HEK293 (cell line): ENCODE data around the gene SMIM36.

Source experiments
- CTCF ChIP-seq: fragments of 450-650 bp; formaldehyde crosslinking; IDR thresholded peaks from 2 replicates; pipeline ENCODE4 v1.5.1; 2016; ENCODE audit warnings: missing biosample characterization, missing genetic modification characterization
- IKZF3 ChIP-seq: fragments of 450-650 bp; IDR thresholded peaks from 2 replicates; pipeline ENCODE4 v1.5.0; 2018; ENCODE audit warnings: missing biosample characterization, mild to moderate bottlenecking, missing genetic modification characterization, moderate library complexity
- KLF16 ChIP-seq: fragments of 450-650 bp; formaldehyde crosslinking; IDR thresholded peaks from 2 replicates; pipeline ENCODE4 v1.5.1; 2017; ENCODE audit warnings: missing biosample characterization, missing genetic modification characterization
- SP7 ChIP-seq: fragments of 450-650 bp; formaldehyde crosslinking; IDR thresholded peaks from 2 replicates; pipeline ENCODE4 v1.5.1; 2016; ENCODE audit warnings: missing biosample characterization, missing genetic modification characterization
- ZEB2 ChIP-seq: fragments of 450-650 bp; formaldehyde crosslinking; IDR thresholded peaks from 2 replicates; pipeline ENCODE4 v1.5.1; 2016; ENCODE audit warnings: missing biosample characterization, missing genetic modification characterization
- ZNF184 ChIP-seq: fragments of 450-650 bp; IDR thresholded peaks from 2 replicates; pipeline ENCODE4 v1.5.1; 2018; ENCODE audit warnings: missing biosample characterization, mild to moderate bottlenecking, missing genetic modification characterization
- ZNF423 ChIP-seq: fragments of 450-650 bp; formaldehyde crosslinking; IDR thresholded peaks from 2 replicates; pipeline ENCODE4 v1.5.1; 2016; ENCODE audit warnings: missing biosample characterization, missing genetic modification characterization
- ZNF571 ChIP-seq: fragments of 450-650 bp; formaldehyde crosslinking; IDR thresholded peaks from 2 replicates; pipeline ENCODE4 v1.5.0; 2017; ENCODE audit warnings: missing biosample characterization, missing genetic modification characterization
- ZNF645 ChIP-seq: fragments of 450-650 bp; formaldehyde crosslinking; IDR thresholded peaks from 2 replicates; pipeline ENCODE4; 2016; ENCODE audit warnings: missing biosample characterization, missing genetic modification characterization
- ZNF776 ChIP-seq: fragments of 450-650 bp; formaldehyde crosslinking; IDR thresholded peaks from 2 replicates; pipeline ENCODE4 v1.5.0; 2017; ENCODE audit warnings: missing biosample characterization, missing genetic modification characterization, borderline replicate concordance
- ZNF792 ChIP-seq: fragments of 450-650 bp; formaldehyde crosslinking; IDR thresholded peaks from 2 replicates; pipeline ENCODE4 v1.5.1; 2016; ENCODE audit warnings: missing biosample characterization, missing genetic modification characterization
- ZNF830 ChIP-seq: fragments of 450-650 bp; IDR thresholded peaks from 2 replicates; pipeline ENCODE4 v1.5.0; 2018; ENCODE audit warnings: missing biosample characterization, missing genetic modification characterization, low read depth, mild to moderate bottlenecking, moderate library complexity
- ZSCAN30 ChIP-seq: fragments of 450-650 bp; IDR thresholded peaks from 2 replicates; pipeline ENCODE4 v1.5.1; 2018; ENCODE audit warnings: missing biosample characterization, mild to moderate bottlenecking, missing genetic modification characterization, moderate library complexity
- TF ChIP-seq, protein P1 (sequence below): fragments of 450-650 bp; formaldehyde crosslinking; IDR thresholded peaks from 2 replicates; pipeline ENCODE4 v1.5.1; 2016; ENCODE audit warnings: missing biosample characterization, missing genetic modification characterization

GRCh38 chr17:55495239-55495638 lies 16.0 kb downstream of the SMIM36 start:
- TF ChIP-seq CTCF (tag by site-specific recombination) (no peak), ZNF792 (no peak), ZNF776 (tag by site-specific recombination) (no peak), ZNF423 (tag by site-specific recombination) (no peak), ZNF184 (tag by site-specific recombination) (no peak), ZNF571 (no peak), ZSCAN30 (tag by site-specific recombination) (no peak), SP7 (tag by site-specific recombination) (no peak), KLF16 (tag by site-specific recombination) (no peak), ZNF645 (tag by site-specific recombination) (no peak), ZEB2 (0 out of 2 replicates have a peak, but pooled peaks have one; percentile 30), ZNF830 (tag by site-specific recombination) (no peak), IKZF3 (tag by site-specific recombination) (no peak)
- TF ChIP-seq, protein P1, sequence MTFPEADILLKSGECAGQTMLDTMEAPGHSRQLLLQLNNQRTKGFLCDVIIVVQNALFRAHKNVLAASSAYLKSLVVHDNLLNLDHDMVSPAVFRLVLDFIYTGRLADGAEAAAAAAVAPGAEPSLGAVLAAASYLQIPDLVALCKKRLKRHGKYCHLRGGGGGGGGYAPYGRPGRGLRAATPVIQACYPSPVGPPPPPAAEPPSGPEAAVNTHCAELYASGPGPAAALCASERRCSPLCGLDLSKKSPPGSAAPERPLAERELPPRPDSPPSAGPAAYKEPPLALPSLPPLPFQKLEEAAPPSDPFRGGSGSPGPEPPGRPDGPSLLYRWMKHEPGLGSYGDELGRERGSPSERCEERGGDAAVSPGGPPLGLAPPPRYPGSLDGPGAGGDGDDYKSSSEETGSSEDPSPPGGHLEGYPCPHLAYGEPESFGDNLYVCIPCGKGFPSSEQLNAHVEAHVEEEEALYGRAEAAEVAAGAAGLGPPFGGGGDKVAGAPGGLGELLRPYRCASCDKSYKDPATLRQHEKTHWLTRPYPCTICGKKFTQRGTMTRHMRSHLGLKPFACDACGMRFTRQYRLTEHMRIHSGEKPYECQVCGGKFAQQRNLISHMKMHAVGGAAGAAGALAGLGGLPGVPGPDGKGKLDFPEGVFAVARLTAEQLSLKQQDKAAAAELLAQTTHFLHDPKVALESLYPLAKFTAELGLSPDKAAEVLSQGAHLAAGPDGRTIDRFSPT (tag by site-specific recombination), result no peak
